HEK293 (cell line): ENCODE results near the gene SLC17A1.

Source experiments
- CTCF ChIA-PET: fragments of 350-600 bp; formaldehyde crosslinking; extraction: SDS; loops from one replicate; lab custom pipeline; 2021; ENCODE audit warnings: antibody characterized with exemption; lab: Yijun Ruan, JAX
- POLR2A ChIA-PET: fragments of 300-600 bp; formaldehyde crosslinking; extraction: SDS; loops from one replicate; lab custom pipeline; 2020; ENCODE audit warnings: antibody characterized with exemption, inconsistent platforms; lab: Yijun Ruan, JAX
- H3K27ac ChIP-seq: fragments of 200-500 bp; sonication (Bioruptor generic); 2 replicates; pipeline ENCODE4 v1.5.1; 2014; ENCODE audit warnings: low read depth, low read length, control low read depth, inconsistent platforms; ENCODE audit errors: extremely low read depth
- H3K36me3 ChIP-seq, 2 experiments: fragments of 200-500 bp in 1 of 2; sonication (Bioruptor generic) in 1 of 2; 1 replicate in 1 of 2; 2 replicates in 1 of 2; pipeline ENCODE4 v1.5.1; 2014 to 2017; ENCODE audit warnings: inconsistent platforms in 2 of 2, low read length in 2 of 2; ENCODE audit not compliant: control insufficient read depth in 2 of 2, insufficient read depth in 1 of 2
- H3K4me1 ChIP-seq: fragments of 200-500 bp; sonication (Bioruptor generic); 2 replicates; pipeline ENCODE4 v1.5.1; 2014; ENCODE audit warnings: mild to moderate bottlenecking, low read length, inconsistent platforms; ENCODE audit not compliant: control insufficient read depth, insufficient read depth
- H3K4me3 ChIP-seq: 2 replicates; pipeline ENCODE4 v1.5.1; 2011; ENCODE audit warnings: low read depth, mild to moderate bottlenecking, control low read depth, low read length, moderate library complexity
- H3K9me3 ChIP-seq: fragments of 200-500 bp; sonication (Bioruptor generic); 2 replicates; pipeline ENCODE4 v1.5.1; 2014; ENCODE audit warnings: low read depth, low read length, inconsistent platforms; ENCODE audit not compliant: control insufficient read depth, insufficient read depth
- BCL6B ChIP-seq: fragments of 450-650 bp; formaldehyde crosslinking; IDR thresholded peaks from 2 replicates; pipeline ENCODE4 v1.5.1; 2017; ENCODE audit warnings: missing biosample characterization, missing genetic modification characterization
- KLF1 ChIP-seq: fragments of 450-650 bp; formaldehyde crosslinking; IDR thresholded peaks from 2 replicates; pipeline ENCODE4 v1.5.1; 2016; ENCODE audit warnings: missing biosample characterization, missing genetic modification characterization
- OSR2 ChIP-seq: fragments of 450-650 bp; formaldehyde crosslinking; IDR thresholded peaks from 2 replicates; pipeline ENCODE4 v1.5.1; 2016; ENCODE audit warnings: missing biosample characterization, missing genetic modification characterization
- PRDM10 ChIP-seq: fragments of 450-650 bp; formaldehyde crosslinking; IDR thresholded peaks from 2 replicates; pipeline ENCODE4 v1.5.1; 2016; ENCODE audit warnings: missing biosample characterization, missing genetic modification characterization
- SCRT1 ChIP-seq: fragments of 450-650 bp; formaldehyde crosslinking; IDR thresholded peaks from 2 replicates; pipeline ENCODE4 v1.5.1; 2016; ENCODE audit warnings: missing biosample characterization, missing genetic modification characterization, borderline replicate concordance
- SP3 ChIP-seq: fragments of 450-650 bp; formaldehyde crosslinking; IDR thresholded peaks from 2 replicates; pipeline ENCODE4 v1.5.1; 2016; ENCODE audit warnings: missing biosample characterization, missing genetic modification characterization
- ZBTB26 ChIP-seq: fragments of 450-650 bp; formaldehyde crosslinking; optimal IDR thresholded peaks from 2 replicates; pipeline ENCODE3; 2016; ENCODE audit warnings: missing biosample characterization, mild to moderate bottlenecking, missing genetic modification characterization
- ZBTB8A ChIP-seq: fragments of 450-650 bp; formaldehyde crosslinking; IDR thresholded peaks from 2 replicates; pipeline ENCODE4 v1.5.1; 2016; ENCODE audit warnings: missing biosample characterization, missing genetic modification characterization
- ZFP37 ChIP-seq: fragments of 450-650 bp; formaldehyde crosslinking; IDR thresholded peaks from 2 replicates; pipeline ENCODE4 v1.5.1; 2016; ENCODE audit warnings: missing biosample characterization, missing genetic modification characterization
- ZFP41 ChIP-seq: fragments of 450-650 bp; formaldehyde crosslinking; IDR thresholded peaks from 2 replicates; pipeline ENCODE4 v1.5.1; 2016; ENCODE audit warnings: missing biosample characterization, missing genetic modification characterization, borderline replicate concordance
- ZNF292 ChIP-seq: fragments of 450-650 bp; formaldehyde crosslinking; IDR thresholded peaks from 2 replicates; pipeline ENCODE4 v1.5.1; 2016; ENCODE audit warnings: low read depth, missing biosample characterization, missing genetic modification characterization, borderline replicate concordance
- ZNF350 ChIP-seq: fragments of 450-650 bp; formaldehyde crosslinking; IDR thresholded peaks from 2 replicates; pipeline ENCODE4 v1.5.0; 2017; ENCODE audit warnings: missing biosample characterization, mild to moderate bottlenecking, missing genetic modification characterization
- ZNF473 ChIP-seq: fragments of 450-650 bp; formaldehyde crosslinking; IDR thresholded peaks from 2 replicates; pipeline ENCODE4 v1.5.1; 2017; ENCODE audit warnings: missing biosample characterization, missing genetic modification characterization
- ZNF529 ChIP-seq: fragments of 450-650 bp; formaldehyde crosslinking; IDR thresholded peaks from 2 replicates; pipeline ENCODE4 v1.5.1; 2017; ENCODE audit warnings: missing genetic modification characterization, missing biosample characterization; ENCODE audit not compliant: insufficient replicate concordance
- ZNF555 ChIP-seq: fragments of 450-650 bp; formaldehyde crosslinking; conservative IDR thresholded peaks from 2 replicates; pipeline ENCODE4 v1.5.1; 2017; ENCODE audit warnings: missing biosample characterization, mild to moderate bottlenecking, missing genetic modification characterization, inconsistent platforms
- ZNF645 ChIP-seq: fragments of 450-650 bp; formaldehyde crosslinking; IDR thresholded peaks from 2 replicates; pipeline ENCODE4; 2016; ENCODE audit warnings: missing biosample characterization, missing genetic modification characterization
- ZNF664 ChIP-seq: fragments of 450-650 bp; formaldehyde crosslinking; IDR thresholded peaks from 2 replicates; pipeline ENCODE4 v1.5.1; 2016; ENCODE audit warnings: missing biosample characterization, missing genetic modification characterization
- ZNF792 ChIP-seq: fragments of 450-650 bp; formaldehyde crosslinking; IDR thresholded peaks from 2 replicates; pipeline ENCODE4 v1.5.1; 2016; ENCODE audit warnings: missing biosample characterization, missing genetic modification characterization
- ZNF830 ChIP-seq: fragments of 450-650 bp; IDR thresholded peaks from 2 replicates; pipeline ENCODE4 v1.5.0; 2018; ENCODE audit warnings: missing biosample characterization, missing genetic modification characterization, low read depth, mild to moderate bottlenecking, moderate library complexity

The SLC17A1 gene

GRCh38 chr6:25874822-25875562 lies 43.1 kb upstream of the SLC17A1 start (continued):
- TF ChIP-seq ZNF645 (tag by site-specific recombination) (no peak), OSR2 (tag by site-specific recombination) (no peak), ZNF792 (tag by site-specific recombination) (no peak), ZNF473 (tag by site-specific recombination) (no peak), ZNF529 (no peak), ZBTB26 (no peak), ZBTB8A (tag by site-specific recombination) (no peak), ZFP37 (tag by site-specific recombination) (no peak)

GRCh38 chr6:25874118-25874517 lies 42.3 kb upstream of the SLC17A1 start, which contains the start of gene SLC17A3:
Gene SLC17A3, minus strand, starts transcription at chr6:25874243. Its CDS starts 5,856 bp downstream, at chr6:25868387.
- no peak within 1 kb of the TSS for H3K4me3 ChIP-seq
- CTCF ChIA-PET, result interaction anchor here (0.7 to 1.2 kb wide), 3 partner anchors 17 to 317 kb away, joined by 3 to 6 read pairs (median 3); no protein-coding TSS in a partner anchor
- POLR2A ChIA-PET, result no interaction called here
- no peaks in the 10 kb centered on the region for H3K36me3 ChIP-seq
- no peaks in the 10 kb centered on the region for H3K9me3 ChIP-seq
- H3K4me1 ChIP-seq, result no peaks in the 10 kb centered on the region
- H3K27ac ChIP-seq, result no peak within 1 kb of the TSS
- TF ChIP-seq ZNF555 (tag by site-specific recombination), result no peak
- TF ChIP-seq SP3 (tag by site-specific recombination), result no peak
- no peak for TF ChIP-seq ZBTB26
- TF ChIP-seq ZNF830 (tag by site-specific recombination), result no peak
- no peak for TF ChIP-seq ZFP41
- no peak for TF ChIP-seq KLF1 (tag by site-specific recombination)
- no peak for TF ChIP-seq PRDM10 (tag by site-specific recombination)
- no peak for TF ChIP-seq ZNF292 (tag by site-specific recombination)
- TF ChIP-seq ZNF350 (tag by site-specific recombination), result no peak
- no peak for TF ChIP-seq ZNF664 (tag by site-specific recombination)
- TF ChIP-seq BCL6B (tag by site-specific recombination), result no peak
- no peak for TF ChIP-seq SCRT1 (tag by site-specific recombination)
